Upper lobe of left lung (tissue), 4 donors: ENCODE data around the gene LGALS7B.

ENCODE experiments used
- POLR2A ChIP-seq, 4 donors: fragments of 450-650 bp; IDR thresholded peaks; one replicate each; pipeline ENCODE4 v1.5.1; 2016 to 2017; ENCODE audit warnings: antibody characterized with exemption in 4 of 4, mild to moderate bottlenecking in 2 of 4
- POLR2AphosphoS5 ChIP-seq, 2 donors: sonication (generic); formaldehyde crosslinking; IDR thresholded peaks; one replicate each; pipeline ENCODE4 v1.5.1; 2017; ENCODE audit warnings: antibody characterized with exemption in 2 of 2
- TF ChIP-seq, protein P1 (sequence below), 6 experiments: fragments of 450-650 bp in 4 of 6; fragments of 200-600 bp in 2 of 6; sonication (generic) in 2 of 6; IDR thresholded peaks; one replicate each; pipeline ENCODE4 v1.5.1; 2016 to 2019; ENCODE audit warnings: antibody characterized with exemption in 6 of 6

DNA sequence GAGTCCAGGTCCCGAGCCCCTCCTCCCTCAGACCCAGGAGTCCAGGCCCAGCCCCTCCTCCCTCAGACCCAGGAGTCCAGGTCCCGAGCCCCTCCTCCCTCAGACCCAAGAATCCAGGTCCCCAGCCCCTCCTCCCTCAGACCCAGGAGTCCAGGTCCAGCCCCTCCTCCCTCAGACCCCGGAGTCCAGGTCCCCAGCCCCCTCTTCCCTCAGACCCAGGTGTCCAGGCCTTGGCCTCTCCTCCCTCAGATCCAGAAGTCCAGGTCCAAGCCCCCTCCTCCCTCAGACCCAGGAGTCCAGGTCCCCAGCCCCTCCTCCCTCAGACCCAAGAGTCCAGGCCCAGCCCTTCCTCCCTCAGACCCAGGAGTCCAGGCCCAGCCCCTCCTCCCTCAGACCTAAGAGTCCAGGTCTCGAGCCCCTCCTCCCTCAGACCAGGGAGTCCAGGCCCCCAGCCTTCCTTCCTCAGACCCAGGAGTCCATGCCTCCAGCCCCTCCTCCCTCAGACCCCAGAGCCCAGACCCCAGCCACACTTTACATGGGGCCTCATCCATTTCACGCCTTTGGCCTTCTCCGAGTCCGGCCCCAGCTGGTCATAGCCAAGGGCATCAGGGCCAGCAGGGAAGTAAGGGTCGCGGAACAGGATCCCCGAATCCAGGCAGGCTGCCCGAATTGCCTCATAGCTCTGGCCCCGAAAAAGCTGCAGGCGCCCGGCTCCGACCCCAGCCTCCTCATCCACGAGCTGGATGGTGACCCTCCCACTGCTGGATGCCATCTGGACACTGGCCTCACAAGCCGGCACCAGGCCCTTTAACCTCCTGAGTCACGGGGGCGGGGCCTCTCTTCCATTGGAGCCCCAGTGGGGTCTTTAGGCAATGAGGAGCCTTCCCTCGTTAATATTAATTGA lies 45.4 kb upstream of the LGALS7B start:
- TF ChIP-seq, protein P1, sequence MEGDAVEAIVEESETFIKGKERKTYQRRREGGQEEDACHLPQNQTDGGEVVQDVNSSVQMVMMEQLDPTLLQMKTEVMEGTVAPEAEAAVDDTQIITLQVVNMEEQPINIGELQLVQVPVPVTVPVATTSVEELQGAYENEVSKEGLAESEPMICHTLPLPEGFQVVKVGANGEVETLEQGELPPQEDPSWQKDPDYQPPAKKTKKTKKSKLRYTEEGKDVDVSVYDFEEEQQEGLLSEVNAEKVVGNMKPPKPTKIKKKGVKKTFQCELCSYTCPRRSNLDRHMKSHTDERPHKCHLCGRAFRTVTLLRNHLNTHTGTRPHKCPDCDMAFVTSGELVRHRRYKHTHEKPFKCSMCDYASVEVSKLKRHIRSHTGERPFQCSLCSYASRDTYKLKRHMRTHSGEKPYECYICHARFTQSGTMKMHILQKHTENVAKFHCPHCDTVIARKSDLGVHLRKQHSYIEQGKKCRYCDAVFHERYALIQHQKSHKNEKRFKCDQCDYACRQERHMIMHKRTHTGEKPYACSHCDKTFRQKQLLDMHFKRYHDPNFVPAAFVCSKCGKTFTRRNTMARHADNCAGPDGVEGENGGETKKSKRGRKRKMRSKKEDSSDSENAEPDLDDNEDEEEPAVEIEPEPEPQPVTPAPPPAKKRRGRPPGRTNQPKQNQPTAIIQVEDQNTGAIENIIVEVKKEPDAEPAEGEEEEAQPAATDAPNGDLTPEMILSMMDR (IDR thresholded peaks at IDR 0.05) = no peak
- no peak for TF ChIP-seq POLR2AphosphoS5 (IDR thresholded peaks at IDR 0.05)
- no peak for TF ChIP-seq POLR2A (IDR thresholded peaks at IDR 0.05)
